GM23338 (cell line): Measurements from ENCODE around the gene OR52A1. TPM values are rescaled to one million over a fixed set of nuclear protein-coding genes. Genes with fewer than 3 reads are reported as not detected.
A peak's percentile ranks its signal among the peaks of the same experiment; 100 is the strongest.

Source experiments
- ATAC-seq: fragments of 200-7000 bp; cut with Tn5 transposase; 3 replicates; pipeline ENCODE4 v1.9.1; 2020
- DNase-seq: peaks from one replicate; pipeline ENCODE4 v3.0.0-alpha.2; 2015; ENCODE audit warnings: low spot score
- H2AFZ ChIP-seq: fragments of 200-600 bp; sonication (generic); 2 replicates; pipeline ENCODE4 v1.8.0; 2016; ENCODE audit warnings: antibody characterized with exemption, mild to moderate bottlenecking, moderate library complexity
- H3F3A ChIP-seq: fragments of 200-600 bp; sonication (generic); replicated peaks from 2 replicates; pipeline ENCODE4 v1.8.0; 2017; ENCODE audit warnings: antibody characterized with exemption, mixed run types, low read depth
- H3K27ac ChIP-seq: fragments of 200-600 bp; sonication (generic); 2 replicates; pipeline ENCODE4 v1.6.1; 2016; ENCODE audit warnings: low read depth
- H3K27me3 ChIP-seq: fragments of 200-600 bp; sonication (generic); 2 replicates; pipeline ENCODE4 v1.8.0; 2016; ENCODE audit warnings: mild to moderate bottlenecking, mixed run types, moderate library complexity; ENCODE audit not compliant: insufficient read depth
- H3K36me3 ChIP-seq: fragments of 200-600 bp; sonication (generic); 2 replicates; pipeline ENCODE4 v1.8.0; 2016; ENCODE audit warnings: mild to moderate bottlenecking; ENCODE audit not compliant: insufficient read depth
- H3K4me1 ChIP-seq: fragments of 200-600 bp; sonication (generic); 2 replicates; pipeline ENCODE4 v1.8.0; 2016; ENCODE audit warnings: mild to moderate bottlenecking, moderate library complexity; ENCODE audit not compliant: insufficient read depth
- H3K4me2 ChIP-seq: fragments of 200-600 bp; sonication (generic); 2 replicates; pipeline ENCODE4 v1.7.1; 2017; ENCODE audit warnings: mixed run types
- H3K4me3 ChIP-seq: fragments of 200-600 bp; sonication (generic); 2 replicates; pipeline ENCODE4 v1.6.1; 2016; ENCODE audit warnings: mixed run types
- H3K79me2 ChIP-seq: fragments of 200-600 bp; sonication (generic); replicated peaks from 2 replicates; pipeline ENCODE4 v1.8.0; 2017; ENCODE audit warnings: mild to moderate bottlenecking; ENCODE audit not compliant: insufficient read depth
- H3K9me2 ChIP-seq: fragments of 200-600 bp; sonication (generic); 2 replicates; pipeline ENCODE4 v1.8.0; 2017; ENCODE audit not compliant: insufficient read depth
- H4K20me1 ChIP-seq: fragments of 200-600 bp; sonication (generic); replicated peaks from 2 replicates; pipeline ENCODE4 v1.8.0; 2017; ENCODE audit warnings: mild to moderate bottlenecking; ENCODE audit not compliant: insufficient read depth
- H3K27ac Mint-ChIP-seq: 2 replicates; pipeline ENCODE4 v1.8.0; 2020; ENCODE audit warnings: inconsistent platforms, mild to moderate bottlenecking, moderate library complexity, mixed read lengths
- H3K27me3 Mint-ChIP-seq: 3 replicates; pipeline ENCODE4 v1.8.0; 2022; ENCODE audit warnings: low read depth, mild to moderate bottlenecking, moderate library complexity, mixed read lengths, inconsistent platforms; ENCODE audit not compliant: insufficient read depth, poor library complexity
- H3K36me3 Mint-ChIP-seq: 3 replicates; pipeline ENCODE4 v1.8.0; 2021; ENCODE audit warnings: low read depth, mild to moderate bottlenecking, inconsistent platforms, moderate library complexity, mixed read lengths
- H3K4me1 Mint-ChIP-seq: 3 replicates; pipeline ENCODE4 v1.8.0; 2020; ENCODE audit warnings: mild to moderate bottlenecking, inconsistent platforms, mixed read lengths
- H3K4me3 Mint-ChIP-seq: 3 replicates; pipeline ENCODE4 v1.8.0; 2021; ENCODE audit warnings: moderate library complexity, mild to moderate bottlenecking, inconsistent platforms, mixed read lengths
- H3K9me3 Mint-ChIP-seq: 3 replicates; pipeline ENCODE4 v1.8.0; 2020; ENCODE audit warnings: moderate library complexity, mild to moderate bottlenecking, inconsistent platforms, mixed read lengths
- CREB1 ChIP-seq: fragments of 250-450 bp; sonication (Bioruptor Pico); IDR thresholded peaks from 2 replicates; pipeline ENCODE4 v1.5.0; 2020; ENCODE audit warnings: low read depth, mild to moderate bottlenecking, moderate library complexity
- CTCF ChIP-seq, 2 experiments: fragments of 200-600 bp in 1 of 2; sonication (generic) in 1 of 2; conservative IDR thresholded peaks; 2 replicates each; pipeline versions ENCODE4 v1.5.1 to v1.6.1; 2016 to 2017; ENCODE audit warnings: antibody characterized with exemption in 2 of 2, low read depth in 2 of 2, mild to moderate bottlenecking in 2 of 2, moderate library complexity in 1 of 2
- ETS1 ChIP-seq: IDR thresholded peaks from 2 replicates; pipeline ENCODE4 v1.6.1; 2016; ENCODE audit warnings: antibody characterized with exemption
- EZH2 ChIP-seq: fragments of 200-600 bp; sonication (generic); IDR thresholded peaks from one replicate; pipeline ENCODE4 v1.8.0; 2017; ENCODE audit warnings: antibody characterized with exemption, mild to moderate bottlenecking, low read depth; ENCODE audit not compliant: unreplicated experiment
- EZH2phosphoT487 ChIP-seq: fragments of 200-600 bp; sonication (generic); IDR thresholded peaks from one replicate; pipeline ENCODE4 v1.8.1; 2018; ENCODE audit warnings: antibody characterized with exemption; ENCODE audit not compliant: unreplicated experiment
- NANOG ChIP-seq: IDR thresholded peaks from 2 replicates; pipeline ENCODE4 v1.6.1; 2016; ENCODE audit warnings: antibody characterized with exemption, borderline replicate concordance
- POLR2AphosphoS5 ChIP-seq: IDR thresholded peaks from 2 replicates; pipeline ENCODE4 v1.6.1; 2016; ENCODE audit warnings: antibody characterized with exemption, low read depth
- REST ChIP-seq: IDR thresholded peaks from one replicate; pipeline ENCODE4 v1.6.1; 2018; ENCODE audit warnings: antibody characterized with exemption; ENCODE audit not compliant: unreplicated experiment
- STAT1 ChIP-seq: IDR thresholded peaks from one replicate; pipeline ENCODE4 v1.6.1; 2016; ENCODE audit warnings: antibody characterized with exemption; ENCODE audit not compliant: unreplicated experiment
- ZNF114 ChIP-seq: fragments of 250-450 bp; sonication (Bioruptor Pico); IDR thresholded peaks from 2 replicates; pipeline ENCODE4 v1.5.0; 2020; ENCODE audit warnings: mild to moderate bottlenecking, moderate library complexity
- ZNF462 ChIP-seq: fragments of 250-450 bp; sonication (Bioruptor Pico); IDR thresholded peaks from 2 replicates; pipeline ENCODE4 v1.5.0; 2020; ENCODE audit warnings: mild to moderate bottlenecking, moderate library complexity
- polyA plus RNA-seq: library from polyadenylated mRNA; unstranded; fragments of >200 nt; fragmentation: Nextera tagmentation; extraction: Ambion mirVana; gene quantifications from 2 replicates; pipeline ENCODE4 v1.2.1, GENCODE V29; 2016
- total RNA-seq: library from RNA; depleted of rRNA; stranded (reverse); fragments of >200 nt; shearing (Covaris generic); gene quantifications from 2 replicates; pipeline ENCODE4 v1.2.3, GENCODE V29; 2014

OR52A1 gene
- total and polyA plus RNA-seq, 2 experiments from 2014 or later = 0.73 to 4.3 TPM

- Histone ChIP-seq H3K4me2 (no peak overlapping the region), H2AFZ (no peak overlapping the region), H3K27ac (no peak overlapping the region), H3K79me2 (no peaks in the 10 kb centered on the region), H3K27me3 (no peaks in the 10 kb centered on the region), H3K36me3 (no peaks in the 10 kb centered on the region), H3K9me2 (no peaks in the 10 kb centered on the region), H3K4me1 (no peaks in the 10 kb centered on the region), H4K20me1 (no peaks in the 10 kb centered on the region), H3K4me3 (no peak overlapping the region), H3F3A (no peaks in the 10 kb centered on the region)
- H3K27me3 Mint-ChIP-seq = peaks cover 2% of the 10 kb centered on the region
- DNase-seq (peak; percentile 4), ATAC-seq (peak; percentile 63)
- TF ChIP-seq ZNF114 (CRISPR knock-in tag) (no peak), ETS1 (no peak), REST (no peak), STAT1 (no peak), CREB1 (no peak), EZH2phosphoT487 (no peak), EZH2 (no peak), ZNF462 (CRISPR knock-in tag) (no peak), CTCF (conservative IDR thresholded peaks at IDR 0.05; ENCODE audit: low read depth in 2 of 2) (no peak), NANOG (no peak), POLR2AphosphoS5 (no peak)
- H3K9me3 Mint-ChIP-seq = peaks cover 3% of the 10 kb centered on the region; the same call in 1 of the 3 replicates
- no peaks in the 10 kb centered on the region for H3K36me3 Mint-ChIP-seq
- no peak overlapping the region for H3K27ac Mint-ChIP-seq
- no peak overlapping the region for H3K4me3 Mint-ChIP-seq
- H3K4me1 Mint-ChIP-seq = peaks cover 8% of the 10 kb centered on the region; the same call in 2 of the 3 replicates
These were observed 42.2 kb upstream of the OR52A1 start for GRCh38 chr11:5196731-5197130.
